Naive thymus-derived CD8-positive, alpha-beta T cell (primary cell): Measurements from ENCODE around the gene STUM. TPM values are rescaled to one million over a fixed set of nuclear protein-coding genes. Genes with fewer than 3 reads are reported as not detected.

Experiments
- ATAC-seq, 2 donors: fragments of 150-1000 bp; cut with Tn5 transposase in 1 of 2; sonication (Bioruptor Pico), chemical (Tn5 transposase) in 1 of 2; 1 replicate in 1 of 2; 2 replicates in 1 of 2; pipeline ENCODE4 v1.10.0; 2021; ENCODE audit warnings: mild to moderate bottlenecking in 2 of 2, moderate library complexity in 2 of 2
- POLR2A ChIA-PET: fragments of 350-600 bp; sonication (Branson Sonifier 250); formaldehyde crosslinking; loops from one replicate; lab custom pipeline; 2021; ENCODE audit warnings: antibody characterized with exemption; lab: Charles Lee
- DNase-seq, 10 donors: peaks; one replicate each; pipeline versions ENCODE4 v3.0.0 to v3.0.0-alpha.2; 2020 to 2022
- H3K27ac Mint-ChIP-seq, 10 donors: one replicate each; pipeline ENCODE4 v1.8.0; 2020 to 2022; ENCODE audit warnings: mild to moderate bottlenecking in 10 of 10, mixed read lengths in 10 of 10, moderate library complexity in 4 of 10, inconsistent platforms in 1 of 10
- H3K27me3 Mint-ChIP-seq, 5 donors: one replicate each; pipeline ENCODE4 v1.8.0; 2021 to 2022; ENCODE audit warnings: mixed read lengths in 5 of 5
- H3K36me3 Mint-ChIP-seq, 3 donors: one replicate each; pipeline ENCODE4 v1.8.0; 2020 to 2022; ENCODE audit warnings: mixed read lengths in 3 of 3, mild to moderate bottlenecking in 2 of 3, inconsistent platforms in 1 of 3
- H3K4me1 Mint-ChIP-seq, 4 donors: one replicate each; pipeline ENCODE4 v1.8.0; 2021 to 2022; ENCODE audit warnings: mixed read lengths in 4 of 4
- H3K4me3 Mint-ChIP-seq, 10 donors: one replicate each; pipeline ENCODE4 v1.8.0; 2020 to 2022; ENCODE audit warnings: mild to moderate bottlenecking in 10 of 10, mixed read lengths in 10 of 10, moderate library complexity in 6 of 10, inconsistent platforms in 1 of 10
- H3K9me3 Mint-ChIP-seq, 9 donors: one replicate each; pipeline ENCODE4 v1.8.0; 2020 to 2022; ENCODE audit warnings: mixed read lengths in 9 of 9, mild to moderate bottlenecking in 3 of 9, inconsistent platforms in 1 of 9, moderate library complexity in 1 of 9
- polyA plus RNA-seq, 3 donors: library from polyadenylated mRNA; unstranded; fragments of 300-500 nt; fragmentation: Illumina TruSeq; gene quantifications; one replicate each; pipeline ENCODE4 v1.2.3, GENCODE V29; 2021
- total RNA-seq, 8 experiments: library from RNA in 2 of 8; stranded (reverse) in 2 of 8; gene quantifications; one replicate each; pipeline ENCODE4 v1.2.3 and lab custom pipeline; 2021 to 2026

STUM gene
- total and polyA plus RNA-seq, 5 experiments from 2014 or later, result 0.14 to 0.65 TPM; not detected in 3

GRCh38 chr1:226650236-226650841 lies 101.8 kb downstream of the STUM start:
- H3K4me3 Mint-ChIP-seq, result peak overlapping the region in 8 of 10 donors; percentile 10 to 79 (median 50)

GRCh38 chr1:226651041-226651731 lies 102.6 kb downstream of the STUM start:
- Mint-ChIP-seq H3K4me1 (peaks cover 27 to 43% (median 32%) of the 10 kb centered on the region in 4 donors), H3K9me3 (no peaks in the 10 kb centered on the region), H3K27ac (peak overlapping the region in 1 of 10 donors; percentile 92), H3K36me3 (peaks cover 5 to 37% (median 8%) of the 10 kb centered on the region in 3 donors), H3K27me3 (no peaks in the 10 kb centered on the region), H3K4me3 (peak overlapping the region in 6 of 10 donors; percentile 16 to 79 (median 59))
- ATAC-seq (no peak), DNase-seq (peak in 1 of 10 donors; percentile 34)
- POLR2A ChIA-PET, result interaction anchor here (0.6 to 26.5 kb wide), 6 partner anchors 9 to 288 kb away, joined by 3 to 613 read pairs (median 4); no protein-coding TSS in a partner anchor

More at GRCh38 chr1:226650236-226650841, 101.8 kb downstream of the STUM start:
- Mint-ChIP-seq H3K27me3 (no peaks in the 10 kb centered on the region), H3K36me3 (peaks cover 5 to 43% (median 8%) of the 10 kb centered on the region in 3 donors), H3K27ac (peak overlapping the region in 2 of 10 donors; percentile 82 to 92), H3K4me1 (peaks cover 35 to 41% (median 40%) of the 10 kb centered on the region in 4 donors), H3K9me3 (no peaks in the 10 kb centered on the region)
- no peak for ATAC-seq
- peak in 1 of 10 donors; percentile 18 for DNase-seq
- POLR2A ChIA-PET, result interaction anchor here (0.6 to 26.5 kb wide), 7 partner anchors 24 to 288 kb away, joined by 3 to 613 read pairs (median 4); no protein-coding TSS in a partner anchor

GRCh38 chr1:226651732-226652105 lies 103.2 kb downstream of the STUM start:
- peaks cover 5 to 33% (median 8%) of the 10 kb centered on the region in 3 donors for H3K36me3 Mint-ChIP-seq
- POLR2A ChIA-PET, result interaction anchor here (1.4 to 26.5 kb wide), 4 partner anchors 9 to 77 kb away, joined by 3 to 613 read pairs (median 19); no protein-coding TSS in a partner anchor
- H3K27ac Mint-ChIP-seq, result no peak overlapping the region

GRCh38 chr1:226652613-226653012 lies 104.0 kb downstream of the STUM start:
- H3K4me3 Mint-ChIP-seq, result peak overlapping the region in 8 of 10 donors; percentile 39 to 92 (median 86)
- H3K4me1 Mint-ChIP-seq, result peaks cover 13 to 50% (median 19%) of the 10 kb centered on the region in 4 donors
- H3K9me3 Mint-ChIP-seq, result no peaks in the 10 kb centered on the region
- DNase-seq, result peak in 1 of 10 donors; percentile 44
- no peaks in the 10 kb centered on the region for H3K27me3 Mint-ChIP-seq
- no peak overlapping the region for H3K27ac Mint-ChIP-seq
- peaks cover 5 to 31% (median 8%) of the 10 kb centered on the region in 3 donors for H3K36me3 Mint-ChIP-seq
- POLR2A ChIA-PET, result interaction anchor here (1.4 to 26.5 kb wide), 8 partner anchors 10 to 86 kb away, joined by 4 to 613 read pairs (median 12); partner anchors contain the start of gene ITPKB
- no peak for ATAC-seq

More at GRCh38 chr1:226651732-226652105, 103.2 kb downstream of the STUM start:
- H3K9me3 Mint-ChIP-seq, result no peaks in the 10 kb centered on the region
- ATAC-seq (no peak), DNase-seq (peak in 1 of 10 donors; percentile 47)
- peaks cover 22 to 43% (median 27%) of the 10 kb centered on the region in 4 donors for H3K4me1 Mint-ChIP-seq
- H3K4me3 Mint-ChIP-seq, result no peak overlapping the region
- no peaks in the 10 kb centered on the region for H3K27me3 Mint-ChIP-seq

GRCh38 chr1:226653311-226653921 lies 104.9 kb downstream of the STUM start:
- POLR2A ChIA-PET, result interaction anchor here (0.6 to 26.5 kb wide), 17 partner anchors 8 to 875 kb away, joined by 3 to 613 read pairs (median 6); partner anchors contain the start of gene ITPKB
- peaks cover under 1 to 26% (median 4%) of the 10 kb centered on the region in 3 donors for H3K36me3 Mint-ChIP-seq
- no peak overlapping the region for H3K27ac Mint-ChIP-seq
- peaks cover 6 to 49% (median 11%) of the 10 kb centered on the region in 4 donors for H3K4me1 Mint-ChIP-seq
- H3K4me3 Mint-ChIP-seq, result peak overlapping the region in 9 of 10 donors; percentile 75 to 92 (median 85)
- DNase-seq, result peak; percentile 43 to 85 (median 77)
- peak; percentile 68 to 78 for ATAC-seq
- no peaks in the 10 kb centered on the region for H3K9me3 Mint-ChIP-seq
- H3K27me3 Mint-ChIP-seq, result no peaks in the 10 kb centered on the region

- ATAC-seq, result peak in 1 of 2 donors; percentile 1
- no peak overlapping the region for H3K27ac Mint-ChIP-seq
- peaks cover 0 to 51% (median 4%) of the 10 kb centered on the region in 4 donors for H3K4me1 Mint-ChIP-seq
- no peaks in the 10 kb centered on the region for H3K9me3 Mint-ChIP-seq
- POLR2A ChIA-PET, result interaction anchor here (0.7 to 26.5 kb wide), 15 partner anchors 9 to 172 kb away, joined by 3 to 613 read pairs (median 7); partner anchors contain the start of gene ITPKB
- DNase-seq, result peak in 1 of 10 donors; percentile 57
- H3K36me3 Mint-ChIP-seq, result peaks cover 0 to 20% (median 0%) of the 10 kb centered on the region in 3 donors
- peak overlapping the region in 9 of 10 donors; percentile 75 to 92 (median 85) for H3K4me3 Mint-ChIP-seq
- no peaks in the 10 kb centered on the region for H3K27me3 Mint-ChIP-seq
Measured at GRCh38 chr1:226654046-226654667, 105.6 kb downstream of the STUM start.

GRCh38 chr1:226654668-226655055 lies 106.1 kb downstream of the STUM start:
- no peak overlapping the region for H3K27ac Mint-ChIP-seq
- H3K4me3 Mint-ChIP-seq, result peak overlapping the region in 9 of 10 donors; percentile 75 to 92 (median 85)
- POLR2A ChIA-PET, result interaction anchor here (0.8 to 26.5 kb wide), 10 partner anchors 12 to 171 kb away, joined by 3 to 613 read pairs (median 7); no protein-coding TSS in a partner anchor
- peaks cover 0 to 50% (median 0%) of the 10 kb centered on the region in 4 donors for H3K4me1 Mint-ChIP-seq
- DNase-seq (peak in 1 of 10 donors; percentile 6), ATAC-seq (no peak)
- H3K27me3 Mint-ChIP-seq, result no peaks in the 10 kb centered on the region
- H3K9me3 Mint-ChIP-seq, result no peaks in the 10 kb centered on the region
- peaks cover 0 to 16% (median 0%) of the 10 kb centered on the region in 3 donors for H3K36me3 Mint-ChIP-seq

- ATAC-seq, result no peak
- POLR2A ChIA-PET, result interaction anchor here (0.8 to 26.5 kb wide), 10 partner anchors 11 to 143 kb away, joined by 3 to 613 read pairs (median 3); partner anchors contain the start of gene ITPKB
- peaks cover 0 to 50% (median 0%) of the 10 kb centered on the region in 4 donors for H3K4me1 Mint-ChIP-seq
- H3K36me3 Mint-ChIP-seq, result peaks cover 0 to 17% (median 0%) of the 10 kb centered on the region in 3 donors
- H3K27ac Mint-ChIP-seq, result no peak overlapping the region
- H3K27me3 Mint-ChIP-seq, result no peaks in the 10 kb centered on the region
- H3K4me3 Mint-ChIP-seq, result peak overlapping the region in 9 of 10 donors; percentile 47 to 92 (median 85)
- peak in 3 of 10 donors; percentile 30 to 60 (median 31) for DNase-seq
- H3K9me3 Mint-ChIP-seq, result no peaks in the 10 kb centered on the region
Measured at GRCh38 chr1:226655251-226656163, 106.9 kb downstream of the STUM start.

- Mint-ChIP-seq H3K27me3 (no peaks in the 10 kb centered on the region), H3K27ac (no peak overlapping the region), H3K9me3 (no peaks in the 10 kb centered on the region), H3K4me1 (peaks cover 0 to 48% (median 0%) of the 10 kb centered on the region in 4 donors), H3K36me3 (peaks cover 0 to 20% (median 0%) of the 10 kb centered on the region in 3 donors), H3K4me3 (peak overlapping the region in 9 of 10 donors; percentile 47 to 92 (median 74))
- peak in 1 of 10 donors; percentile 36 for DNase-seq
- POLR2A ChIA-PET, result interaction anchor here (1.0 to 26.5 kb wide), 7 partner anchors 11 to 83 kb away, joined by 3 to 613 read pairs (median 4); partner anchors contain the start of gene ITPKB
- ATAC-seq, result peak in 1 of 2 donors; percentile 0
Measured at GRCh38 chr1:226656201-226656600, 107.6 kb downstream of the STUM start.

- Mint-ChIP-seq H3K4me3 (peak overlapping the region in 9 of 10 donors; percentile 47 to 92 (median 74)), H3K36me3 (peaks cover 0 to 25% (median 0%) of the 10 kb centered on the region in 3 donors), H3K27me3 (no peaks in the 10 kb centered on the region), H3K4me1 (peaks cover 0 to 50% (median 0%) of the 10 kb centered on the region in 4 donors), H3K27ac (no peak overlapping the region), H3K9me3 (no peaks in the 10 kb centered on the region)
- DNase-seq, result peak in 9 of 10 donors; percentile 57 to 88 (median 84)
- peak; percentile 64 to 78 for ATAC-seq
- POLR2A ChIA-PET, result interaction anchor here (0.9 to 26.5 kb wide), 7 partner anchors 12 to 82 kb away, joined by 3 to 613 read pairs (median 4); partner anchors contain the start of gene ITPKB
Measured at GRCh38 chr1:226656601-226657277, 108.2 kb downstream of the STUM start.
